ENCODE results near the gene MCF2L.

The MCF2L gene

DNA sequence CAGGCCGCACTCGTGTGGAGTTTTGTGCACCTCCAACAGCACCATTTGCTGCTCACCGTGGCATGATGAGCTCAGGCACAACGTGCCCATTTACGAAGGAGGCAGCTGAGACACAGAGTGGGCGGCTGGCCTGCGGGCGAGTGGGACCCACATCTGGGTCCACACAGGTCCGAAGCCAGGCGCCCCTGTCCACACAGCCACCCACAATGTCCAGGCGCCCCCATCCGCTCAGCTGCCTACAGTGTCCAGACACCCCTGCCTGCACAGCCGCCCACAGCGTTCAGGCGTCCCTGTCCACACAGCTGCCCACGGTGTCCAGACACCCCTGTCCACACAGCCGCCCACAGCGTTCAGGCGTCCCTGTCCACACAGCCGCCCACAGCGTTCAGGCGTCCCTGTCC is 94.1 kb downstream of the MCF2L start:
- peaks cover 2% of the 10 kb centered on the region for H3K9me3 ChIP-seq (ENCODE audit: severe bottlenecking)
- DNase-seq, result no peak
- no peak for TF ChIP-seq CTCF (IDR thresholded peaks at IDR 0.05; ENCODE audit: low read depth, low read length)
- no peaks in the 10 kb centered on the region for H3K27me3 ChIP-seq (ENCODE audit: insufficient read depth, low read depth, severe bottlenecking)
- H3K36me3 ChIP-seq, result peaks cover 66% of the 10 kb centered on the region
- H3K4me3 ChIP-seq (ENCODE audit: low read depth, low read length), result no peak overlapping the region
- H3K27ac ChIP-seq, result no peak overlapping the region

DNA sequence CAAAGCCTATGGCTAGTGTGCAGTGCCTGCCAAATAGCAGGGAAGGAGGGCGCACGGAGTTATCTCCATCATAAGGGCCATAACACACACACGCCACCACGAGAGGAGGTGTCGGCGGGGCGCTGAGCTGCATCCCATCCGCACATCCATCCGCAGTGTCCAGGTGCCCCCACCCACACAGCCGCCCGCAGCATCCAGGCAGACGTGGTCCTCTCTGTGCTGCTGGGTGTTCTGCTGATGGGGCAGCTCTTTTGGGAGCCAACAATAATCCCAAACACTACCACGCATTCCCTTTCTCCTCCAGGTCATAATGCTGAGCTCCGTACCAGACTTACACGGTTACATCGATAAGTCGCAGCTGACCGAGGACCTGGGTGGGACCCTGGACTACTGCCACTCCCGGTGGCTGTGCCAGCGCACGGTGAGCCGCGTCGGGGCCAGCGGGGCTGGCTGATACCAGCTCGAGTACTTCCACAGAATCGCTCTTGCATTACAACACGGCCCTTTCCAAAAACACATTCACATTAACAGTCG is 95.1 kb downstream of the MCF2L start:
- H3K27ac ChIP-seq, result no peak overlapping the region

DNA sequence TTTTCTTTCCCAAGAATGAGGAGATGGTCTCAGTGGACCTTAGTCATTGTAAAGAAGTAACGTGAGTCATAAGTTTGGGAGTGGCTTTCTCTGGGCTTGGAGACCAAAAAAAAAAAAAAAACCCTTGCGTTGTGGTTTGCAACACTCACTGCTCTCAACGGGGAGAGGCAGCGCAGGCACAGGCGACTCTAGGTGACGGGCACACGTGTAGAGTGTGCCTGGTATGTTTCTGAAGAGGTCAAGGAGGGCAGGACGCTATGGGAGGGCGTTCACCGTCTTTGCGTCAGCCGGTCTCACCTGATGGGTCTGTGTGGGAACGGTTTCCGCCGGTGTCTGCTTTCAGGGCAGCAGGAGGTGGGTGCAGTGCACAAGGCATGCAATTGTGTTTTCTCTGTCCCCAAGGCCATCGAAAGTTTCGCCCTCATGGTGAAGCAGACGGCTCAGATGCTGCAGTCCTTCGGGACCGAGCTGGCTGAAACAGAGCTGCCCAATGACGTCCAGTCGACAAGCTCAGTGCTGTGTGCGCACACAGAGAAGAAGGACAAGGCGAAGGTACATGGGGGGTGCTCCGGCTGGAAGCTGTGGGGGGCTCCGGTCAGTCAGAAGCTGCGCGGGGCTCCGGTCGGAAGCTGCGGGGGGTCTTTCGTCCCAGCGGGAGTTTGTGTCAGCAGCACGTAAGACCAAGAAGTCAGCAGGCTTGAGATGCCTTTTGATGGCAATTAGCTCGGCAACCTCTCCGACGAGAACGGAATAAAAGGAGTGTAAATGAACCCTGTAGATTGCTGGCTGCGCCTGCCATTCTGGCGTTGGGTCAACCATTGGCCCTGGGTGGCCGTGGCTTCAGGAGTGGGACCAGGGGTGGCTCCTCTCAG is 95.8 kb downstream of the MCF2L start:
- no peaks in the 10 kb centered on the region for H3K27me3 ChIP-seq (ENCODE audit: insufficient read depth, low read depth, severe bottlenecking)
- peaks cover 59% of the 10 kb centered on the region for H3K36me3 ChIP-seq
- no peak overlapping the region for H3K4me3 ChIP-seq (ENCODE audit: low read depth, low read length)
- TF ChIP-seq CTCF (IDR thresholded peaks at IDR 0.05; ENCODE audit: low read depth, low read length), result no peak
- H3K27ac ChIP-seq, result no peak overlapping the region
- H3K9me3 ChIP-seq (ENCODE audit: severe bottlenecking), result peaks cover 2% of the 10 kb centered on the region
- DNase-seq, result no peak

More for the DNA sequence above, 95.1 kb downstream of the MCF2L start:
- no peak for TF ChIP-seq CTCF (IDR thresholded peaks at IDR 0.05; ENCODE audit: low read depth, low read length)
- Histone ChIP-seq H3K27me3 (ENCODE audit: insufficient read depth, low read depth, severe bottlenecking) (no peaks in the 10 kb centered on the region), H3K36me3 (peaks cover 65% of the 10 kb centered on the region), H3K9me3 (ENCODE audit: severe bottlenecking) (peaks cover 2% of the 10 kb centered on the region), H3K4me3 (ENCODE audit: low read depth, low read length) (no peak overlapping the region)
- no peak for DNase-seq

DNA sequence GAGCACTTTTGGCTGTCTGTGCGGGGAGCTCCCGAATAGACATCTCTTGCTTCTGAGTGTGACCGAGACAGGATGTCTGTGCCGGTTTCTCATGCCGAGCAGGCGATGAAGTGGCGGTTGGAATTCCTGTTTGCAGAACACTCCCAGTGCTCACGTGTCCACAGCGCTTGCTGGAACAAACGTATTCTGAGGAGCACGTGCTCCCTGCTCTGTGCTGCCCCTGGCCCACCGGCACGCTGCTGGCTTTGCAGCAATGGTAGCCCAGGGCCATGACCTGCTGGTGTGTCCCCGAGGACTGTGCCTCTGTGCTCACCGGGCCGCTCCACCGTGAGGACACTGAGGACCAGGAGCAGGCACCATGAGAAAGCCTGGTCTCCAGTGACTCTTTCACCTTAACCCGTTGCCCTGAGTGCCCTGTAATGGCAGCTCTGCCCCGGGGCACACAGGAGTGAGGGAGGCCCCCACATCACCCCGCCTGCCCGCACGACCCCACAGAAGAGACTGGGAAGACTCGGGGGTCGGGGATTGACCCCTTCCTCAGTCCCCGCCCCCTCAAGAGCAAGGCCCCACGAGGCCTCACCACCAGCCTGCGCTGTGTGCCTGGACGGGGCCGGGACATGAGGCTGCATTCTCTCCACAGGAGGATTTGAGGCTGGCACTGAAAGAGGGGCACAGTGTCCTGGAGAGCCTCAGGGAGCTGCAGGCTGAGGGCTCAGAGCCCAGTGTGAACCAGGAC is 96.6 kb downstream of the MCF2L start:
- no peak for DNase-seq
- peaks cover 2% of the 10 kb centered on the region for H3K9me3 ChIP-seq (ENCODE audit: severe bottlenecking)
- H3K27me3 ChIP-seq (ENCODE audit: insufficient read depth, low read depth, severe bottlenecking), result no peaks in the 10 kb centered on the region
- no peak for TF ChIP-seq CTCF (IDR thresholded peaks at IDR 0.05; ENCODE audit: low read depth, low read length)
- no peak overlapping the region for H3K4me3 ChIP-seq (ENCODE audit: low read depth, low read length)
- H3K27ac ChIP-seq, result no peak overlapping the region
- peaks cover 59% of the 10 kb centered on the region for H3K36me3 ChIP-seq

DNA sequence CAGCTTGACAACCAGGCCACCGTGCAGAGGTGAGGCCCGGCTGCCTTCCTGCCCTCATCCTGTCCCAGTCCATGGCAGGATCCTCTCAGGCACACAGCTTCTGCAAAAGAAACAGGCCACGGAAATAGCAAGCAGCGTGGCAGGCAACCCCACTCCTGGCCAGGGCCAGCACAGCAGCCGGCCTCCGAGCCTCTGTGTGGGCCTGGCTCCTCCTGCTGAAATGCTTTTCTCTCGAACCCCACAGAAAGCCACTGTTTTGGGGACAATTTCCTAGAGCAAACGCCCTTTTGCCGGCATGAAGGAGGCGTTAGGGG is 97.1 kb downstream of the MCF2L start:
- peaks cover 61% of the 10 kb centered on the region for H3K36me3 ChIP-seq
- DNase-seq, result no peak
- no peak for TF ChIP-seq CTCF (IDR thresholded peaks at IDR 0.05; ENCODE audit: low read depth, low read length)
- no peaks in the 10 kb centered on the region for H3K27me3 ChIP-seq (ENCODE audit: insufficient read depth, low read depth, severe bottlenecking)
- H3K27ac ChIP-seq, result no peak overlapping the region
- H3K9me3 ChIP-seq (ENCODE audit: severe bottlenecking), result peaks cover 2% of the 10 kb centered on the region
- H3K4me3 ChIP-seq (ENCODE audit: low read depth, low read length), result no peak overlapping the region
